ENCODE measurements around the gene CFAP161.
A peak's percentile ranks its signal among the peaks of the same experiment; 100 is the strongest.

The CFAP161 gene

GRCh38 chr15:81189583-81190283, 55.7 kb downstream of the CFAP161 start:
- H3K4me3 ChIP-seq (ENCODE audit: low read length) = peak overlapping the region; percentile 16
- no peaks in the 10 kb centered on the region for H3K36me3 ChIP-seq (ENCODE audit: control insufficient read depth, insufficient read depth, low read length, severe bottlenecking)
- H3K27me3 ChIP-seq (replicated peaks; ENCODE audit: control insufficient read depth, insufficient read depth, low read length) = no peaks in the 10 kb centered on the region
- H3K9me3 ChIP-seq (ENCODE audit: control insufficient read depth, low read length) = no peaks in the 10 kb centered on the region
- H3K9ac ChIP-seq (ENCODE audit: low read length) = peak overlapping the region; percentile 76
- peak; percentile 97 for DNase-seq (ENCODE audit: low read depth)
- H3K4me1 ChIP-seq (ENCODE audit: control insufficient read depth, insufficient read depth, low read length) = peaks cover 47% of the 10 kb centered on the region

GRCh38 chr15:81190922-81191507, 56.9 kb downstream of the CFAP161 start:
- H3K36me3 ChIP-seq (ENCODE audit: control insufficient read depth, insufficient read depth, low read length, severe bottlenecking) = no peaks in the 10 kb centered on the region
- peak overlapping the region; percentile 16 for H3K4me3 ChIP-seq (ENCODE audit: low read length)
- H3K9me3 ChIP-seq (ENCODE audit: control insufficient read depth, low read length) = no peaks in the 10 kb centered on the region
- H3K9ac ChIP-seq (ENCODE audit: low read length) = peak overlapping the region; percentile 76
- H3K27me3 ChIP-seq (replicated peaks; ENCODE audit: control insufficient read depth, insufficient read depth, low read length) = no peaks in the 10 kb centered on the region
- DNase-seq (ENCODE audit: low read depth) = no peak
- H3K4me1 ChIP-seq (ENCODE audit: control insufficient read depth, insufficient read depth, low read length) = peaks cover 44% of the 10 kb centered on the region

GRCh38 chr15:81191701-81192100, 57.6 kb downstream of the CFAP161 start:
- DNase-seq (ENCODE audit: low read depth) = no peak
- Histone ChIP-seq H3K36me3 (ENCODE audit: control insufficient read depth, insufficient read depth, low read length, severe bottlenecking) (no peaks in the 10 kb centered on the region), H3K9me3 (ENCODE audit: control insufficient read depth, low read length) (no peaks in the 10 kb centered on the region), H3K4me3 (ENCODE audit: low read length) (no peak overlapping the region), H3K27me3 (replicated peaks; ENCODE audit: control insufficient read depth, insufficient read depth, low read length) (no peaks in the 10 kb centered on the region), H3K9ac (ENCODE audit: low read length) (peak overlapping the region; percentile 43), H3K4me1 (ENCODE audit: control insufficient read depth, insufficient read depth, low read length) (peaks cover 44% of the 10 kb centered on the region)

- Histone ChIP-seq H3K4me1 (ENCODE audit: control insufficient read depth, insufficient read depth, low read length) (peaks cover 34% of the 10 kb centered on the region), H3K4me3 (ENCODE audit: low read length) (no peak overlapping the region), H3K27me3 (replicated peaks; ENCODE audit: control insufficient read depth, insufficient read depth, low read length) (no peaks in the 10 kb centered on the region), H3K9ac (ENCODE audit: low read length) (no peak overlapping the region), H3K36me3 (ENCODE audit: control insufficient read depth, insufficient read depth, low read length, severe bottlenecking) (no peaks in the 10 kb centered on the region), H3K9me3 (ENCODE audit: control insufficient read depth, low read length) (no peaks in the 10 kb centered on the region)
- DNase-seq (ENCODE audit: low read depth) = peak; percentile 25
These were observed 60.7 kb downstream of the CFAP161 start for GRCh38 chr15:81194723-81195122.

- no peak for DNase-seq (ENCODE audit: low read depth)
- Histone ChIP-seq H3K36me3 (ENCODE audit: control insufficient read depth, insufficient read depth, low read length, severe bottlenecking) (no peaks in the 10 kb centered on the region), H3K27me3 (replicated peaks; ENCODE audit: control insufficient read depth, insufficient read depth, low read length) (no peaks in the 10 kb centered on the region), H3K9me3 (ENCODE audit: control insufficient read depth, low read length) (no peaks in the 10 kb centered on the region), H3K4me1 (ENCODE audit: control insufficient read depth, insufficient read depth, low read length) (peaks cover 28% of the 10 kb centered on the region), H3K4me3 (ENCODE audit: low read length) (no peak overlapping the region), H3K9ac (ENCODE audit: low read length) (no peak overlapping the region)
These were observed 61.3 kb downstream of the CFAP161 start for GRCh38 chr15:81195339-81195864.

GRCh38 chr15:81196576-81197254, 62.6 kb downstream of the CFAP161 start, which contains the start of gene IL16:
IL16 (plus strand) TSS chr15:81196879; CDS start chr15:81225400, 28,521 bp downstream.
- Histone ChIP-seq H3K4me1 (ENCODE audit: control insufficient read depth, insufficient read depth, low read length) (peaks cover 15% of the 10 kb centered on the region), H3K9me3 (ENCODE audit: control insufficient read depth, low read length) (no peaks in the 10 kb centered on the region), H3K36me3 (ENCODE audit: control insufficient read depth, insufficient read depth, low read length, severe bottlenecking) (no peaks in the 10 kb centered on the region), H3K27me3 (replicated peaks; ENCODE audit: control insufficient read depth, insufficient read depth, low read length) (no peaks in the 10 kb centered on the region), H3K9ac (ENCODE audit: low read length) (no peak within 1 kb of the TSS), H3K4me3 (ENCODE audit: low read length) (no peak within 1 kb of the TSS)
- DNase-seq (ENCODE audit: low read depth) = no peak

- no peaks in the 10 kb centered on the region for H3K9me3 ChIP-seq (ENCODE audit: control insufficient read depth, low read length)
- no peak overlapping the region for H3K4me3 ChIP-seq (ENCODE audit: low read length)
- H3K4me1 ChIP-seq (ENCODE audit: control insufficient read depth, insufficient read depth, low read length) = peaks cover 11% of the 10 kb centered on the region
- DNase-seq (ENCODE audit: low read depth) = no peak
- H3K36me3 ChIP-seq (ENCODE audit: control insufficient read depth, insufficient read depth, low read length, severe bottlenecking) = no peaks in the 10 kb centered on the region
- no peak overlapping the region for H3K9ac ChIP-seq (ENCODE audit: low read length)
- no peaks in the 10 kb centered on the region for H3K27me3 ChIP-seq (replicated peaks; ENCODE audit: control insufficient read depth, insufficient read depth, low read length)
These were observed 63.2 kb downstream of the CFAP161 start for GRCh38 chr15:81197255-81197630.

GRCh38 chr15:81197688-81198281, 63.7 kb downstream of the CFAP161 start:
- Histone ChIP-seq H3K36me3 (ENCODE audit: control insufficient read depth, insufficient read depth, low read length, severe bottlenecking) (no peaks in the 10 kb centered on the region), H3K9me3 (ENCODE audit: control insufficient read depth, low read length) (no peaks in the 10 kb centered on the region), H3K4me1 (ENCODE audit: control insufficient read depth, insufficient read depth, low read length) (peaks cover 11% of the 10 kb centered on the region), H3K27me3 (replicated peaks; ENCODE audit: control insufficient read depth, insufficient read depth, low read length) (no peaks in the 10 kb centered on the region), H3K4me3 (ENCODE audit: low read length) (no peak overlapping the region), H3K9ac (ENCODE audit: low read length) (no peak overlapping the region)
- DNase-seq (ENCODE audit: low read depth) = no peak
